Hepatocyte (in vitro differentiated cells): ENCODE measurements around the gene TTYH2. TPM values are rescaled to one million over a fixed set of nuclear protein-coding genes. Genes with fewer than 3 reads are reported as not detected.

Experiments used
- DNase-seq: peaks from one replicate; pipeline ENCODE4 v3.0.0-alpha.2; 2016; ENCODE audit warnings: low spot score
- H2AFZ ChIP-seq: fragments of 200-600 bp; sonication (generic); 2 replicates; pipeline ENCODE4 v1.6.0; 2016; ENCODE audit warnings: antibody characterized with exemption, mild to moderate bottlenecking
- H3K27ac ChIP-seq: fragments of 200-600 bp; sonication (generic); 2 replicates; pipeline ENCODE4 v1.5.1; 2016; ENCODE audit warnings: mild to moderate bottlenecking
- H3K27me3 ChIP-seq: fragments of 200-600 bp; sonication (generic); 2 replicates; pipeline ENCODE4 v1.6.1; 2016
- H3K36me3 ChIP-seq: fragments of 200-600 bp; sonication (generic); replicated peaks from 2 replicates; pipeline ENCODE4 v1.5.1; 2016; ENCODE audit warnings: low read depth; ENCODE audit not compliant: insufficient read depth
- H3K4me1 ChIP-seq: fragments of 200-600 bp; sonication (generic); 2 replicates; pipeline ENCODE4 v1.5.1; 2016; ENCODE audit warnings: mild to moderate bottlenecking, moderate library complexity; ENCODE audit not compliant: insufficient read depth
- H3K4me2 ChIP-seq: fragments of 200-600 bp; sonication (generic); 2 replicates; pipeline ENCODE4 v1.6.0; 2016
- H3K4me3 ChIP-seq: fragments of 200-600 bp; sonication (generic); 2 replicates; pipeline ENCODE4 v1.5.1; 2016; ENCODE audit warnings: mild to moderate bottlenecking
- H3K79me2 ChIP-seq: fragments of 200-600 bp; sonication (generic); 2 replicates; pipeline ENCODE4 v1.6.0; 2017; ENCODE audit warnings: mild to moderate bottlenecking
- H3K9me2 ChIP-seq: fragments of 200-600 bp; sonication (generic); replicated peaks from 2 replicates; pipeline ENCODE4 v1.6.0; 2017; ENCODE audit warnings: mild to moderate bottlenecking; ENCODE audit not compliant: insufficient read depth
- H3K9me3 ChIP-seq: fragments of 200-600 bp; sonication (generic); 2 replicates; pipeline ENCODE4 v1.5.1; 2016; ENCODE audit warnings: low read depth, mild to moderate bottlenecking
- H4K20me1 ChIP-seq: fragments of 200-600 bp; sonication (generic); 2 replicates; pipeline ENCODE4 v1.6.0; 2016; ENCODE audit warnings: mild to moderate bottlenecking; ENCODE audit not compliant: insufficient read depth, poor library complexity, severe bottlenecking
- EZH2 ChIP-seq: fragments of 200-600 bp; sonication (generic); IDR thresholded peaks from 2 replicates; pipeline ENCODE4 v1.6.1; 2016; ENCODE audit warnings: antibody characterized with exemption, mild to moderate bottlenecking, borderline replicate concordance
- EZH2phosphoT487 ChIP-seq: fragments of 200-600 bp; sonication (generic); IDR thresholded peaks from one replicate; pipeline ENCODE4 v1.6.1; 2018; ENCODE audit warnings: antibody characterized with exemption, mild to moderate bottlenecking, low read depth, moderate library complexity; ENCODE audit not compliant: unreplicated experiment, severe bottlenecking
- WGBS: methylation state at CpG from one replicate; pipeline ENCODE4 v1.1.6; 2016; ENCODE audit warnings: low lambda C conversion rate; ENCODE audit errors: missing lambda C conversion rate; 5-methylcytosine and 5-hydroxymethylcytosine counted together
- polyA plus RNA-seq: library from polyadenylated mRNA; unstranded; fragments of >200 nt; fragmentation: Nextera tagmentation; extraction: Ambion mirVana; gene quantifications from 2 replicates; pipeline ENCODE4 v1.2.1, GENCODE V29; 2016
- total RNA-seq: library from RNA; depleted of rRNA; stranded (reverse); fragments of >200 nt; gene quantifications from 2 replicates; pipeline ENCODE4 v1.2.3, GENCODE V29; 2014
- TF ChIP-seq, protein P1 (sequence below): fragments of 200-600 bp; sonication (generic); IDR thresholded peaks from 2 replicates; pipeline ENCODE4 v1.5.1; 2016; ENCODE audit warnings: antibody characterized with exemption, mild to moderate bottlenecking; ENCODE audit not compliant: poor library complexity

Gene TTYH2
- total and polyA plus RNA-seq, 2 experiments from 2014 or later, result 7.4 to 7.8 TPM

GRCh38 chr17:74224959-74225725 lies 11.8 kb downstream of the TTYH2 start:
- H3K27ac ChIP-seq, result no peak overlapping the region

GRCh38 chr17:74226252-74226651 lies 12.9 kb downstream of the TTYH2 start:
- Histone ChIP-seq H2AFZ (no peak overlapping the region), H3K9me2 (no peaks in the 10 kb centered on the region), H3K27me3 (no peaks in the 10 kb centered on the region), H3K4me1 (no peaks in the 10 kb centered on the region), H3K4me2 (no peak overlapping the region), H3K27ac (no peak overlapping the region), H3K4me3 (no peak overlapping the region), H3K36me3 (no peaks in the 10 kb centered on the region), H4K20me1 (no peaks in the 10 kb centered on the region), H3K9me3 (no peaks in the 10 kb centered on the region), H3K79me2 (no peaks in the 10 kb centered on the region)
- no peak for DNase-seq
- WGBS, result 85% methylated on average over 5 of the region's 6 CpGs
- no peak for TF ChIP-seq EZH2phosphoT487
- TF ChIP-seq, protein P1, sequence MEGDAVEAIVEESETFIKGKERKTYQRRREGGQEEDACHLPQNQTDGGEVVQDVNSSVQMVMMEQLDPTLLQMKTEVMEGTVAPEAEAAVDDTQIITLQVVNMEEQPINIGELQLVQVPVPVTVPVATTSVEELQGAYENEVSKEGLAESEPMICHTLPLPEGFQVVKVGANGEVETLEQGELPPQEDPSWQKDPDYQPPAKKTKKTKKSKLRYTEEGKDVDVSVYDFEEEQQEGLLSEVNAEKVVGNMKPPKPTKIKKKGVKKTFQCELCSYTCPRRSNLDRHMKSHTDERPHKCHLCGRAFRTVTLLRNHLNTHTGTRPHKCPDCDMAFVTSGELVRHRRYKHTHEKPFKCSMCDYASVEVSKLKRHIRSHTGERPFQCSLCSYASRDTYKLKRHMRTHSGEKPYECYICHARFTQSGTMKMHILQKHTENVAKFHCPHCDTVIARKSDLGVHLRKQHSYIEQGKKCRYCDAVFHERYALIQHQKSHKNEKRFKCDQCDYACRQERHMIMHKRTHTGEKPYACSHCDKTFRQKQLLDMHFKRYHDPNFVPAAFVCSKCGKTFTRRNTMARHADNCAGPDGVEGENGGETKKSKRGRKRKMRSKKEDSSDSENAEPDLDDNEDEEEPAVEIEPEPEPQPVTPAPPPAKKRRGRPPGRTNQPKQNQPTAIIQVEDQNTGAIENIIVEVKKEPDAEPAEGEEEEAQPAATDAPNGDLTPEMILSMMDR, result no peak

More at GRCh38 chr17:74224959-74225725, 11.8 kb downstream of the TTYH2 start:
- Histone ChIP-seq H3K4me3 (no peak overlapping the region), H3K79me2 (no peaks in the 10 kb centered on the region), H4K20me1 (no peaks in the 10 kb centered on the region), H3K36me3 (no peaks in the 10 kb centered on the region), H3K9me2 (no peaks in the 10 kb centered on the region), H3K4me2 (no peak overlapping the region), H2AFZ (no peak overlapping the region), H3K4me1 (no peaks in the 10 kb centered on the region), H3K9me3 (no peaks in the 10 kb centered on the region), H3K27me3 (no peaks in the 10 kb centered on the region)
- no peak for DNase-seq
- TF ChIP-seq, protein P1, result no peak
- TF ChIP-seq EZH2 (no peak), EZH2phosphoT487 (no peak)
- WGBS, result 93% methylated on average over 17 of the region's 20 CpGs

GRCh38 chr17:74227271-74228080 lies 14.1 kb downstream of the TTYH2 start:
- no peak for DNase-seq
- TF ChIP-seq EZH2phosphoT487 (no peak), EZH2 (no peak)
- TF ChIP-seq, protein P1, result no peak
- no peaks in the 10 kb centered on the region for H3K4me1 ChIP-seq
- H3K4me3 ChIP-seq, result no peak overlapping the region
- no peaks in the 10 kb centered on the region for H3K27me3 ChIP-seq
- H2AFZ ChIP-seq, result no peak overlapping the region
- H3K36me3 ChIP-seq, result no peaks in the 10 kb centered on the region
- WGBS, result 89% methylated on average over 10 of the region's 10 CpGs
- H3K79me2 ChIP-seq, result no peaks in the 10 kb centered on the region
- H4K20me1 ChIP-seq, result no peaks in the 10 kb centered on the region
- H3K4me2 ChIP-seq, result no peak overlapping the region
- H3K27ac ChIP-seq, result no peak overlapping the region
- H3K9me3 ChIP-seq, result no peaks in the 10 kb centered on the region
- H3K9me2 ChIP-seq, result no peaks in the 10 kb centered on the region
